RCC 7860 (cell line): ENCODE data around the gene ANO2.
"Not testable (repeated sequence)": the region's sequence is repeated elsewhere in the genome, so short reads cannot be mapped to it uniquely, and the experiment has no call there.

Source experiments
- DNase-seq: peaks from one replicate; pipeline ENCODE4 v3.0.0-alpha.2; 2015; ENCODE audit warnings: low spot score
- FAIRE-seq: peaks from 2 replicates; lab custom pipeline; 2012; peaks lifted over from hg19 to GRCh38; lab: Jason Lieb, UNC

Gene ANO2

DNA sequence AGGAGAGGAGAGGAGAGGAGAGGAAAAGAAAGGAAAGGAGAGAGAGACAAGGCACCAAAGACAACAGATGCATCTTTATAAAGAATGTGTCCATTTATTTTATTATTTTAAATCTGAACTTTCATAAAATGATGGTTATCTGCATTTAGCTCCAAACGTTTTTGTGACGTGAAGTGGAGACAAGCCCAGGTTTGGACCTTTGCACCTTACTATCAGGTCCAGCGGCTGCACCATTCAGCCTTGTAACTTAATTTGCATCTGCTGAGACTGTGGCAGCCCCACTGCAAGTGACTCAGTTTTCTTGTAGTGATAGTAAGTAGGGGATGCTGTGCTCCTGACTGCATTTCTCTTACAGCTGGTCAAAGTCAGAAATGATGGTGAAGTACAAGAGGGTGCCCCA is 382.5 kb downstream of the ANO2 start:
- FAIRE-seq (no peak), DNase-seq (no peak)

DNA sequence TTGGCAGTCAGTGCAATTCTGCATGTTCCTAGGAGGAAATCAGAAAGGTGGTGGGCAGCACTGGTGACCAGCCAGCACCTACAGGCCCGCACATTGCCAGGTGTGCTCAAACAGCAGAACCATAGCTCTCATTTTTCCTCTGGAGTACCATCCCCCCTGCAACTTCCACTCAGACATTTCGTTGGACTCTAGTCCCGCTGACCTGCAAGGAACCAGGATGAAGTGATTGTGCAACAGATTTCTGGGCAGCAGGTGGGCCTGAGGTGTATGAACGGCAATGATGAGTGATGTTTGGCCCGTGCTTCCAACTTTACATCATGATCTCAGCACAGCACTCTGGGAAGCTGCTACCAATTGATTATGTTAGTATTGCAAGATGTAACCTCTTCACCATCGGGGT is 383.2 kb downstream of the ANO2 start:
- FAIRE-seq (no peak), DNase-seq (no peak)

DNA sequence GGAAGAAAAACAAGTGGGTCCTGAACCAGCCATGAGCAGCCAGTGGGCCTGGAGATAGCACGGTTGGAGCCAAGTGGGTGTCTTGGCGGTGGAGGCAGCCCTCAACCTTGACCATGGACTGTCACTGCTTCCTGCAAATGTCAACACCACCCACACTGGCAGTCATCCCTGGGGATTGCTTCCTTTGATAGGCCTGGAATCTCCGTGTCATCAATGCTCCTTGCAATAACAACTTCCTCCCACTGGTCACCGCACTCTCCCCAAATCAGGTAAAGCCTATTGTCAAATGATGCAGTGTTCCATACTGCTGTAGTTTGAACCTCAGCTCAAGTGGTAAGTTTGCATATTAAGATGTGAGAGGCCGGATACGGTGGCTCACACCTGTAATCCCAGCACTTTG is 384.0 kb downstream of the ANO2 start:
- DNase-seq = no peak
- no peak for FAIRE-seq

- DNase-seq (no peak), FAIRE-seq (no peak)
Measured at GRCh38 chr12:5560265-5560664, 384.8 kb downstream of the ANO2 start.

GRCh38 chr12:5557906-5558305 is 387.2 kb downstream of the ANO2 start:
- no peak for DNase-seq
- FAIRE-seq = no peak

DNA sequence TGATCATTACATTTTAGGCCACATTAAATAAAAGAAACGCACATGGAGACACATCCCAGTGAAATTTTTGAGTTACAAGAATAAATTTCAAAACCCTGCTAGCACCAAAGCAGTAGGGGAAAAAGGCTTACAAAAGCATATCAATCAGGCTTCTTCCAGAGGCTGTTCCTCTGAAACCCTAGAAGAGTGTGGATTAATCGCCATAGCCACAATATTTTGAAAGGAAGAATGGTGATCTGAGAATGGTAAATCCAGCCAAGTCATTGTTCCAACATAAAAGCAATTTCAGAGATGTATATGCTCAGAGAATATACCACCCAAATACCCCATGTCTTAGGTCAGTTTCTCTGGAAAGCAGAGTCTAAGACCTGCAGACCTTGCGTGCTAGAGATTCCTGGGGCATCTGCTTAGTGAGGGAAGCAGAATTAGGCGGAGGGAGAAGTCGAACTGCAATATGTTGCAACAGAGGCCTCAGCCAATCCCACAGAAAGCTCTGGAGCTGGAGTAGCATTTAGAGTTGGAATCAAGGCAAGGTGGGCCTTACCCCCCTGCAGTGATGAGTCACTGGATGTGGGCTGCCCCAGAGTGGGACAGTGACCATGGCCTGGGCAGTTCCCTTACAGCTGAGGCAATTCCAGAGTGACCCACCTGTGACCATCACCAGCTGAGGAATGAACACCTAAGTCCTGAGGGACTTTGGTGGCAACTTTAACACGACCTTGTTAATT is 387.9 kb downstream of the ANO2 start:
- no peak for FAIRE-seq
- no peak for DNase-seq

- no peak for FAIRE-seq
- no peak for DNase-seq
Measured at GRCh38 chr12:5556033-5556614, 388.9 kb downstream of the ANO2 start.

- no peak for DNase-seq
Measured at GRCh38 chr12:5554711-5555110, 390.3 kb downstream of the ANO2 start.

DNA sequence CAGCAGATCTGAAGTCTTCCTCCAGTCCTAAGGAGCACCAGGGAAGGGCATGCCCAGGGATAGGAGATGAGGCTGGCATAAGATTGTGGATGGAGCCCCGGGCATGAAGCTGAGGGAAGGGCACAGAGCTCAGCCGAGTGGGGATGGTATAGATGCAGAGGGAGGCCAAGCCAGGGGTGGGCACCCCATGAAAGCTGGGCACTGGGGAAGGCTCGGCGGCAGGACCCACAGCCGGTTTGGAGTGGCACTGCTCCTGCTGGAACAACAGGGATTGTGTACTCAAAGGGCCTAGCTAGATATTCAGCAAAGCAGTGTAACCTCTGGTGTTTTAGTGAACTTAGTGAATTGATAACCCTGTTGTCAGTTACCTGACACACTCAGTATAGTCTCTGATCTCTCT is 396.0 kb downstream of the ANO2 start:
- DNase-seq (no peak), FAIRE-seq (no peak)

More at GRCh38 chr12:5554711-5555110, 390.3 kb downstream of the ANO2 start:
- FAIRE-seq = no peak

- FAIRE-seq = no peak
- no peak for DNase-seq
Measured at GRCh38 chr12:5548152-5548943, 396.7 kb downstream of the ANO2 start.

DNA sequence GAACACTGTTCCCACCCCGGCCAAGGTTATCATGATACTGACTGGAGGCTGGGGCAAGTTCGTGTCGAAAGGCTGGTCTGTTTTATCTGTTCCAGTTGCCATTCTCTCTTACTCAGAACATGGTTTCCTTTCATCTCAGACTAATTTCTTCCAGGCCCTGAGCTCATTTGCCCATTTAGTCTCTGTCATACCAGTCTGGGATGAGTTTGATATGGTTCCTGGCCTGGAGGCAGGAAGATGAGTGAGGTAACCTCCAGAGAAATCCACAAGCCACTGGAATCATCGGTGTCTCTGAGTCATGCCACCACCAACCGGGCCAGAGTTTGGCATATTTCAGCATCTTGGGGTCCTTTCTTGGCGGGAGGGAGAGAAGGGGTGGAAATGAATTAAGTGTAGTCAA is 398.4 kb downstream of the ANO2 start:
- DNase-seq (peak; percentile 62), FAIRE-seq (no peak)

- FAIRE-seq (no peak), DNase-seq (no peak)
Measured at GRCh38 chr12:5537771-5538170, 407.3 kb downstream of the ANO2 start.

GRCh38 chr12:5537026-5537615 is 407.9 kb downstream of the ANO2 start:
- not testable (repeated sequence) for FAIRE-seq, DNase-seq

GRCh38 chr12:5535541-5535940 is 409.5 kb downstream of the ANO2 start:
- FAIRE-seq = no peak
- no peak for DNase-seq

- DNase-seq = no peak
- no peak for FAIRE-seq
Measured at GRCh38 chr12:5534426-5535199, 410.4 kb downstream of the ANO2 start.

DNA sequence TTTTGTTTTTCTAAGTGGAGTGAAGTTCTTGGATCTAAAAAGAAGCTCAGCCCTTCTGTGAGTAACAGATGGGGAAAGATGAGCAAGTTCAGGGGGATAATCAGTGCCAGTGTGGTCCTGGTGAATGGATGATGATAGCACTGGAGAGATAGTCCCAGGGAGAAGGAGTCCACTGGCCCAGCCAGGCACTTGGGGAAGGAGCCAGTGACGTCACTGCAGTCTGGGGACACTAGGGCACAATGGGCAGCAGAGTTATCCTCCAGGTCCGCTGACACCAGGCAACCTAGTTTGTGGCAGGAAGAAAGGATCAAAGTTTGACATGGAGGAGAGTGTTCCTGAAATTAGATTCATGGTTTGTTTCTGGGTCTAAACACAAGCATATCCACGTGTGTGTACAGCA is 411.7 kb downstream of the ANO2 start:
- no peak for FAIRE-seq

GRCh38 chr12:5525783-5526367 is 419.2 kb downstream of the ANO2 start:
- FAIRE-seq = no peak
- DNase-seq = no peak

More for the DNA sequence above, 411.7 kb downstream of the ANO2 start:
- no peak for DNase-seq

DNA sequence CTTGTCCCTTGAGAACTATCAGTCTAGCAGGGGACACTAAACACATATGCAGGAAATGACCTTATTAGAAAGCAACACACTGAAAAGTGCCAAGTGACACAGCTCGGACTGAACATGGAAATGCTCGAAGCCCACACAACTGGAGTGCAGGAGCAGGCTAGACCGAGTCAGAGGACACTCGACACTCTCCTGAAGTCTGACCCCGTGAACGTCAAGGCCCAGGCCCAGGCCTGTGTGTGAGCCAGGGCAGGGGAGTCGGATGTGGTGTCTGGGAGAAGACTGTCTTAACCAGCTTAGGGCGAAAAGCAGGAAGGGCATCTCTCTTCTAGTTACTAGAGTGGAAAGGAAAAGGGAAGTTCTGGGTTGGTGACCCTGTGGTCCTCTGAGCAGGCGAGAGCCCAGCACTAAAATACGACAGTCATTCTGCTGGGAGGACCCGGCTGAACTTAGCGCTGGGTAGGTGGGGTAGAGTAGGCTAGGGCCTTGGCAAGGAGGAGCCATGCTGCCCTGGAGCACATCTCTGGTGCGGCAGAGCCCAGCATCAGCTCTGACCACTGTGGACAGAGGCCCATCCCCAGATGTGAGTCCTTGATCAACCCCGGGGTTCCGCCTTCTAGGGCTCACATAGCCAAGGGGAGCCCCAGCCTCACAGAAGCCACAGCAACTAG is 420.2 kb downstream of the ANO2 start:
- DNase-seq (no peak), FAIRE-seq (no peak)

DNA sequence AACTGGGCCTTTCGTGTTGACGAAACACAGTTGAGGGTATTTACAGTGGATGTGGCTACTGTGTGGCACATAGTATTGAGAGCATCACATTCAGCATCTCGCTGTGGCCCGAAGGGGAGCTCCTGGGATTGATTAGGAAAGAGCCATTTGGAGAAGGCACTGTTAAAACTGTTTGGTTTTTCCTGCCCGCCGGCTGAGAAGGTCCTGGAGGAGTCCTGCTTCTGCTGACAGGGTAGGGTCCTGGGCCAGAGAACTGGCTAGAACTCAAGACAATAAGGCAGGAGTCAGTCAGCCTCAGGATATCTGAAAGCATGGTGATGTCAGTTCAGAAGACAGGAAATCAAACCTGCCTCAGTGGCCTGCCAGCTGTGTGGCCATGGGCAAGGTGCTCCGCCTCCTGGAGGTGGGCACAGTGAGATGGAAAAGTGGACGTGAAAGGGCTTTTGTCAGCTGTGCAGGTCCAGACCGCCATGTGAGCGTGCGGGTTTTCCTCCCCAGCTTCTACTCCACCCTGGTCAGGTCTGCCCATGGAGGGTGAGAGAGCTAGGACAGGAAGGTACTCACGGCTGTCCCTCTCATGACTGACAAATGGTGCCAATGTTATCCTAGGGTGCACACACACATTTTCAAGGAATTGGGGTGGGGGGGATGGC is 420.8 kb downstream of the ANO2 start:
- DNase-seq (no peak), FAIRE-seq (no peak)
